ENCODE measurements around the gene JAM3. TPM values are rescaled to one million over a fixed set of nuclear protein-coding genes. Genes with fewer than 3 reads are reported as not detected.

The JAM3 gene
- total RNA-seq, 6 experiments from 2014 or later, result 49.6 to 58.6 (median 55.2) TPM

DNA sequence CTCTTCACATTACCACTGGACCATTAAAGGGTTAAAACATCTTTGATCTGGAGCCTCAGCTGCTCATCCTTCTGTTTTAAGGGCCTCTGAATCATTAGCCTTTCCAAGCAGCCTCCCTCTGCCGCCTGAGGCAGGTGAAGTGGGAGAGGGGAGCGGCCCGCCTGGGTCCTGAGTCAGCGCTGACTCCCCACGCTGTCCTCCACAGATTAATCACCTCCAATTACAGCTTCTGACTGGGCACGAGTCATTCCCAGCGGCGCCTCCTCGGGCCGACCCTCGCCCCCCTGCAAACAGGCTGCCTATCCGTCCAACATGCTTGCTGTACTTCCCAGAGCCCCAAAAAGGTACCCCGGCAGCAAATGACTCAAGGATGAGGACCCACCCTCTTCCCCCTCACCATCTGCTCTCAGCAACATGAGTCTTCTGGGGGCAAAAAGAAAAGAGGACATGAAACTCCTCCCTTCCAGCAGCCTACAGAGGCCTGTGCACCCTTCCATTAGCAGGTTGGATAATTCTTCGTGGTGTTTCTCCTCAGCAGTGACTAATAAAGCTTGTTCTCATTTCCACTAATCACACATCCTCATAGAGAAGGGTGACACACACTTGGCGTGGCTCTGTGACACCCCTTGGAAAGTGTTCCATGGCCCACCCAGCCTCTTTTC is 44.3 kb upstream of the JAM3 start:
- H3K27ac Mint-ChIP-seq, result peak overlapping the region; percentile 80
- H3K4me3 Mint-ChIP-seq, result peak overlapping the region; percentile 41
- H3K27me3 Mint-ChIP-seq (ENCODE audit: insufficient read depth), result peaks cover 16% of the 10 kb centered on the region
- DNase-seq, result peak; percentile 81
- no peaks in the 10 kb centered on the region for H3K36me3 Mint-ChIP-seq (ENCODE audit: low read depth)
- no peak for TF ChIP-seq CTCF (IDR thresholded peaks at IDR 0.05)
- H3K4me1 Mint-ChIP-seq (ENCODE audit: low read depth), result peaks cover 18% of the 10 kb centered on the region
- H3K9me3 Mint-ChIP-seq, result no peaks in the 10 kb centered on the region

DNA sequence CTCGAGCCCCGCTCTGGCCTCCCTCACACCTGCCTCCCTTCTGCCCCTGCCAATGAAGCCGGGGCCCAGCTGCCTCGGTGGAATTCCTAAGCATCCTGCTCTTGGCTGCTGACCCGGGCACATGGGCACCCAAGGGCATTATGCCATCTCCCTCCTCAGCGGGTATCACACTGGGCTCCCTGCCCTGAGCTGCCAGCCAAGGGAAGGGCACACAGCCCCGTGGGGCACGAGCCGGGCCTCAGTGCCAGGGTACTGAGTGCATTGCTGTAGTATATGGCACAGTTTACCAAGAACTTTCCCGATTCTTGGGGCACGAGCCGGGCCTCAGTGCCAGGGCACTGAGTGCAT is 43.8 kb upstream of the JAM3 start:
- peaks cover 11% of the 10 kb centered on the region for H3K27me3 Mint-ChIP-seq (ENCODE audit: insufficient read depth)
- H3K4me1 Mint-ChIP-seq (ENCODE audit: low read depth), result peaks cover 18% of the 10 kb centered on the region
- DNase-seq, result no peak
- no peaks in the 10 kb centered on the region for H3K36me3 Mint-ChIP-seq (ENCODE audit: low read depth)
- no peak overlapping the region for H3K4me3 Mint-ChIP-seq
- no peak for TF ChIP-seq CTCF (IDR thresholded peaks at IDR 0.05)
- H3K9me3 Mint-ChIP-seq, result no peaks in the 10 kb centered on the region
- H3K27ac Mint-ChIP-seq, result peak overlapping the region; percentile 80

- no peaks in the 10 kb centered on the region for H3K9me3 Mint-ChIP-seq
- TF ChIP-seq CTCF (IDR thresholded peaks at IDR 0.05), result no peak
- H3K27me3 Mint-ChIP-seq (ENCODE audit: insufficient read depth), result peaks cover 19% of the 10 kb centered on the region
- no peak overlapping the region for H3K4me3 Mint-ChIP-seq
- H3K4me1 Mint-ChIP-seq (ENCODE audit: low read depth), result peaks cover 18% of the 10 kb centered on the region
- no peak for DNase-seq
- no peak overlapping the region for H3K27ac Mint-ChIP-seq
- no peaks in the 10 kb centered on the region for H3K36me3 Mint-ChIP-seq (ENCODE audit: low read depth)
These were observed 42.1 kb upstream of the JAM3 start for GRCh38 chr11:134026655-134027343.

GRCh38 chr11:134027671-134028070 is 41.2 kb upstream of the JAM3 start:
- Mint-ChIP-seq H3K27ac (no peak overlapping the region), H3K4me3 (no peak overlapping the region), H3K4me1 (ENCODE audit: low read depth) (peaks cover 27% of the 10 kb centered on the region), H3K27me3 (ENCODE audit: insufficient read depth) (peaks cover 24% of the 10 kb centered on the region), H3K36me3 (ENCODE audit: low read depth) (no peaks in the 10 kb centered on the region), H3K9me3 (no peaks in the 10 kb centered on the region)
- DNase-seq, result no peak
- TF ChIP-seq CTCF (IDR thresholded peaks at IDR 0.05), result no peak

DNA sequence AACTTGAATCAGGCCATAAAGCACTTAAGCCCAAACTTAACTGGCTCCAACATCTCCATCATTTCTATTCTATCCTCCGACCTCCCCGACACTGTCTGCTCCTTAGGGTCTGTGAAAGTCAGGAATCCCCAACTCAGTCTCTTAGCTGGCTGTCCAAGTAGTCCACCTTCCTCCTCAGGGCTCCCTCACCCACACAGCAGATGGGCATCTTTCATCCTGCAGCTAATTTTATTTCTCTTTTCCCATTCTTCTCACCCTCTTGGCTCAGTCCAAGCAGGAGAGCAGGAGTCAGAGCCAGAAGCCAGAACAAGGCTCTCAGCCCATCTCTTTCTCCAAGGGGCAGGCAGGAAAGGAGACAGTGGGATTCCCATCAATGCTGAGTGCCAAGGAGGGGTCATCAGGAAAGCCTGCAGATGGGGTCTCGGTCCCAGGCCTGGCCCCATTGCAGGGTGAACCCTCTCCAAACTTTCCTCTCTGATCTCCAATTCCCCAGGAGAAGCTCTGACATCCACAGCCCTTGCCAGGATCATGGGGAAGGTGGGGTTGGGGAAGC is 40.4 kb upstream of the JAM3 start:
- H3K27ac Mint-ChIP-seq, result no peak overlapping the region
- no peak overlapping the region for H3K4me3 Mint-ChIP-seq
- H3K9me3 Mint-ChIP-seq, result no peaks in the 10 kb centered on the region
- peaks cover 33% of the 10 kb centered on the region for H3K4me1 Mint-ChIP-seq (ENCODE audit: low read depth)
- TF ChIP-seq CTCF (IDR thresholded peaks at IDR 0.05), result no peak
- H3K36me3 Mint-ChIP-seq (ENCODE audit: low read depth), result no peaks in the 10 kb centered on the region
- peaks cover 24% of the 10 kb centered on the region for H3K27me3 Mint-ChIP-seq (ENCODE audit: insufficient read depth)
- DNase-seq, result no peak
